Measurements from ENCODE around the gene MACF1. TPM values are rescaled to one million over a fixed set of nuclear protein-coding genes. Genes with fewer than 3 reads are reported as not detected.

The MACF1 gene
- total and polyA plus RNA-seq, 4 donors: 23.3 to 216 (median 51.2) TPM

DNA sequence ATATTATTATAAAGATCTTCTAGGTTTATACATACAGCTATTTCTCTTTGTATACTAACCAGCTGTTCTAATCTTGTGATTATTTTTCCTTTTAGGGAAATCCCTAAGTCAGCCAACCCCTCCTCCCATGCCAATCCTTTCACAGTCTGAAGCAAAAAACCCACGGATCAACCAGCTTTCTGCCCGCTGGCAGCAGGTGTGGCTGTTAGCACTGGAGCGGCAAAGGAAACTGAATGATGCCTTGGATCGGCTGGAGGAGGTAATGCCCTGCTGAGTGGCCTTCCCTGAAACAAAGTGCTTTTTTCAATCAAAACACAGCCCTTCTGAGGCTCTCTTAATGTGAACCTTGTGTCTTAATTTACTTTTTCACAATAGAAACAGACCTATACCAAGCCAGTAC is 254.5 kb downstream of the MACF1 start:
- DNase-seq (ENCODE audit: low spot score): no peak
- Histone ChIP-seq H3K9me3 (ENCODE audit: control insufficient read depth in 4 of 4, low read length in 3 of 4) (no peaks in the 10 kb centered on the region), H3K9ac (ENCODE audit: low read depth in 1 of 2, low read length in 2 of 2) (no peak overlapping the region), H3K36me3 (ENCODE audit: control insufficient read depth in 4 of 4, insufficient read depth in 3 of 4, low read depth in 1 of 4, low read length in 3 of 4) (peaks cover 18 to 94% (median 81%) of the 10 kb centered on the region in 4 donors), H3K27ac (ENCODE audit: low read depth in 1 of 2, low read length in 2 of 2) (no peak overlapping the region), H3K27me3 (ENCODE audit: control insufficient read depth in 4 of 4, insufficient read depth in 4 of 4, low read length in 3 of 4) (no peaks in the 10 kb centered on the region), H3K4me3 (ENCODE audit: low read depth in 1 of 3, low read length in 3 of 3) (no peak overlapping the region), H3K4me1 (ENCODE audit: control insufficient read depth in 4 of 4, insufficient read depth in 4 of 4, low read length in 3 of 4) (no peaks in the 10 kb centered on the region)
- WGBS: 95% methylated on average over 4 of the region's 4 CpGs
- no peak for TF ChIP-seq TAF1 (conservative IDR thresholded peaks at IDR 0.05)
- TF ChIP-seq FOXA2 (IDR thresholded peaks at IDR 0.05): no peak
- TF ChIP-seq SP1 (IDR thresholded peaks at IDR 0.05): no peak
- no peak for TF ChIP-seq RAD21 (IDR thresholded peaks at IDR 0.05)
- no peak for TF ChIP-seq NR2F2 (IDR thresholded peaks at IDR 0.05)
- TF ChIP-seq, protein P1, sequence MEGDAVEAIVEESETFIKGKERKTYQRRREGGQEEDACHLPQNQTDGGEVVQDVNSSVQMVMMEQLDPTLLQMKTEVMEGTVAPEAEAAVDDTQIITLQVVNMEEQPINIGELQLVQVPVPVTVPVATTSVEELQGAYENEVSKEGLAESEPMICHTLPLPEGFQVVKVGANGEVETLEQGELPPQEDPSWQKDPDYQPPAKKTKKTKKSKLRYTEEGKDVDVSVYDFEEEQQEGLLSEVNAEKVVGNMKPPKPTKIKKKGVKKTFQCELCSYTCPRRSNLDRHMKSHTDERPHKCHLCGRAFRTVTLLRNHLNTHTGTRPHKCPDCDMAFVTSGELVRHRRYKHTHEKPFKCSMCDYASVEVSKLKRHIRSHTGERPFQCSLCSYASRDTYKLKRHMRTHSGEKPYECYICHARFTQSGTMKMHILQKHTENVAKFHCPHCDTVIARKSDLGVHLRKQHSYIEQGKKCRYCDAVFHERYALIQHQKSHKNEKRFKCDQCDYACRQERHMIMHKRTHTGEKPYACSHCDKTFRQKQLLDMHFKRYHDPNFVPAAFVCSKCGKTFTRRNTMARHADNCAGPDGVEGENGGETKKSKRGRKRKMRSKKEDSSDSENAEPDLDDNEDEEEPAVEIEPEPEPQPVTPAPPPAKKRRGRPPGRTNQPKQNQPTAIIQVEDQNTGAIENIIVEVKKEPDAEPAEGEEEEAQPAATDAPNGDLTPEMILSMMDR (IDR thresholded peaks at IDR 0.05; ENCODE audit: low read depth, low read length, missing input control): no peak
- TF ChIP-seq EGR1 (IDR thresholded peaks at IDR 0.05; ENCODE audit: low read depth in 2 of 2): no peak
- no peak for TF ChIP-seq JUND (IDR thresholded peaks at IDR 0.05)
- TF ChIP-seq ZBTB33 (IDR thresholded peaks at IDR 0.05): no peak
- no peak for TF ChIP-seq YY1 (IDR thresholded peaks at IDR 0.05)
- TF ChIP-seq, protein P2, sequence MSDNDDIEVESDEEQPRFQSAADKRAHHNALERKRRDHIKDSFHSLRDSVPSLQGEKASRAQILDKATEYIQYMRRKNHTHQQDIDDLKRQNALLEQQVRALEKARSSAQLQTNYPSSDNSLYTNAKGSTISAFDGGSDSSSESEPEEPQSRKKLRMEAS (IDR thresholded peaks at IDR 0.05): no peak
- no peak for TF ChIP-seq FOXA1 (IDR thresholded peaks at IDR 0.05)

- no peak for DNase-seq (ENCODE audit: low spot score)
- no peaks in the 10 kb centered on the region for H3K9me3 ChIP-seq (ENCODE audit: control insufficient read depth in 4 of 4, low read length in 3 of 4)
- no peaks in the 10 kb centered on the region for H3K4me1 ChIP-seq (ENCODE audit: control insufficient read depth in 4 of 4, insufficient read depth in 4 of 4, low read length in 3 of 4)
- no peak overlapping the region for H3K9ac ChIP-seq (ENCODE audit: low read depth in 1 of 2, low read length in 2 of 2)
- H3K27me3 ChIP-seq (ENCODE audit: control insufficient read depth in 4 of 4, insufficient read depth in 4 of 4, low read length in 3 of 4): no peaks in the 10 kb centered on the region
- no peak overlapping the region for H3K27ac ChIP-seq (ENCODE audit: low read depth in 1 of 2, low read length in 2 of 2)
- 92% methylated on average over 1 of the region's 1 CpG for WGBS
- no peak overlapping the region for H3K4me3 ChIP-seq (ENCODE audit: low read depth in 1 of 3, low read length in 3 of 3)
- H3K36me3 ChIP-seq (ENCODE audit: control insufficient read depth in 4 of 4, insufficient read depth in 3 of 4, low read depth in 1 of 4, low read length in 3 of 4): peaks cover 19 to 92% (median 71%) of the 10 kb centered on the region in 4 donors
- no peak for TF ChIP-seq NR2F2 (IDR thresholded peaks at IDR 0.05)
- no peak for TF ChIP-seq HNF4G (IDR thresholded peaks at IDR 0.05)
- TF ChIP-seq, protein P2 (IDR thresholded peaks at IDR 0.05): no peak
- TF ChIP-seq FOXA1 (IDR thresholded peaks at IDR 0.05): no peak
- TF ChIP-seq ATF3 (IDR thresholded peaks at IDR 0.05): no peak
- TF ChIP-seq TAF1 (conservative IDR thresholded peaks at IDR 0.05): no peak
- TF ChIP-seq GABPA (IDR thresholded peaks at IDR 0.05 in 1 of 2, conservative IDR thresholded peaks at IDR 0.05 in 1 of 2): no peak
- no peak for TF ChIP-seq HNF4A (conservative IDR thresholded peaks at IDR 0.05)
- TF ChIP-seq RAD21 (IDR thresholded peaks at IDR 0.05): no peak
- no peak for TF ChIP-seq RXRA (IDR thresholded peaks at IDR 0.05)
- TF ChIP-seq FOXA2 (IDR thresholded peaks at IDR 0.05): no peak
These were observed 257.6 kb downstream of the MACF1 start for GRCh38 chr1:39462074-39462473.
